HUES64 (cell line): ENCODE data around the gene BCAS3.

Experiments used
- H3K27ac ChIP-seq: 2 replicates; pipeline ENCODE4 v1.7.0; 2013; ENCODE audit warnings: low read depth, low read length, inconsistent platforms
- H3K27me3 ChIP-seq: 2 replicates; pipeline ENCODE4 v1.6.1; 2013; ENCODE audit warnings: mild to moderate bottlenecking, low read length; ENCODE audit not compliant: insufficient read depth
- H3K36me3 ChIP-seq: 2 replicates; pipeline ENCODE4 v1.6.1; 2013; ENCODE audit warnings: mild to moderate bottlenecking, low read length; ENCODE audit not compliant: insufficient read depth
- H3K4me1 ChIP-seq: 2 replicates; pipeline ENCODE4 v1.6.1; 2013; ENCODE audit warnings: mild to moderate bottlenecking, low read length, moderate library complexity; ENCODE audit not compliant: insufficient read depth
- H3K4me3 ChIP-seq: 2 replicates; pipeline ENCODE4 v1.5.1; 2013; ENCODE audit warnings: mild to moderate bottlenecking, low read length, moderate library complexity
- H3K9ac ChIP-seq: 2 replicates; pipeline ENCODE4 v1.6.1; 2013; ENCODE audit warnings: mild to moderate bottlenecking, low read depth, low read length
- H3K9me3 ChIP-seq: 2 replicates; pipeline ENCODE4 v1.6.1; 2013; ENCODE audit warnings: low read depth, low read length; ENCODE audit not compliant: insufficient read depth
- WGBS: fragments of 150-250, 120-280 bp; methylation state at CpG from one replicate; pipeline ENCODE4 v1.1.7; 2013; ENCODE audit warnings: missing lambda C conversion rate; 5-methylcytosine and 5-hydroxymethylcytosine counted together

The BCAS3 gene

GRCh38 chr17:61230972-61231820 is 553.5 kb downstream of the BCAS3 start:
- Histone ChIP-seq H3K27ac (no peak overlapping the region), H3K27me3 (no peaks in the 10 kb centered on the region), H3K36me3 (no peaks in the 10 kb centered on the region), H3K9me3 (no peaks in the 10 kb centered on the region), H3K9ac (no peak overlapping the region), H3K4me1 (peaks cover 34% of the 10 kb centered on the region), H3K4me3 (no peak overlapping the region)
- 94% methylated on average over 4 of the region's 4 CpGs for WGBS

- Histone ChIP-seq H3K9me3 (no peaks in the 10 kb centered on the region), H3K36me3 (no peaks in the 10 kb centered on the region), H3K9ac (no peak overlapping the region), H3K27ac (no peak overlapping the region), H3K27me3 (no peaks in the 10 kb centered on the region), H3K4me3 (no peak overlapping the region), H3K4me1 (peaks cover 31% of the 10 kb centered on the region)
- WGBS: 92% methylated on average over 3 of the region's 3 CpGs
These were observed 555.2 kb downstream of the BCAS3 start for GRCh38 chr17:61232871-61233270.

- no peaks in the 10 kb centered on the region for H3K27me3 ChIP-seq
- H3K9ac ChIP-seq: no peak overlapping the region
- H3K4me3 ChIP-seq: no peak overlapping the region
- peaks cover 26% of the 10 kb centered on the region for H3K4me1 ChIP-seq
- 58% methylated on average over 1 of the region's 1 CpG for WGBS
- H3K36me3 ChIP-seq: no peaks in the 10 kb centered on the region
- H3K27ac ChIP-seq: no peak overlapping the region
- no peaks in the 10 kb centered on the region for H3K9me3 ChIP-seq
These were observed 556.5 kb downstream of the BCAS3 start for GRCh38 chr17:61233991-61234750.

GRCh38 chr17:61235001-61235826 is 557.6 kb downstream of the BCAS3 start:
- Histone ChIP-seq H3K4me1 (peaks cover 26% of the 10 kb centered on the region), H3K27me3 (no peaks in the 10 kb centered on the region), H3K27ac (no peak overlapping the region), H3K36me3 (no peaks in the 10 kb centered on the region), H3K9ac (no peak overlapping the region), H3K4me3 (no peak overlapping the region), H3K9me3 (no peaks in the 10 kb centered on the region)
- WGBS: 68% methylated on average over 14 of the region's 15 CpGs

GRCh38 chr17:61235827-61236197 is 558.2 kb downstream of the BCAS3 start:
- WGBS: 84% methylated on average over 5 of the region's 5 CpGs
- Histone ChIP-seq H3K9ac (no peak overlapping the region), H3K36me3 (no peaks in the 10 kb centered on the region), H3K4me3 (no peak overlapping the region), H3K4me1 (peaks cover 26% of the 10 kb centered on the region), H3K27me3 (no peaks in the 10 kb centered on the region), H3K27ac (no peak overlapping the region), H3K9me3 (no peaks in the 10 kb centered on the region)

GRCh38 chr17:61237275-61237674 is 559.6 kb downstream of the BCAS3 start:
- no peaks in the 10 kb centered on the region for H3K36me3 ChIP-seq
- H3K9me3 ChIP-seq: no peaks in the 10 kb centered on the region
- H3K27me3 ChIP-seq: no peaks in the 10 kb centered on the region
- H3K27ac ChIP-seq: no peak overlapping the region
- 98% methylated on average over 7 of the region's 7 CpGs for whole genome bisulfite sequencing
- H3K9ac ChIP-seq: no peak overlapping the region
- H3K4me3 ChIP-seq: no peak overlapping the region
- peaks cover 26% of the 10 kb centered on the region for H3K4me1 ChIP-seq

GRCh38 chr17:61238455-61238933 is 560.8 kb downstream of the BCAS3 start:
- peaks cover 21% of the 10 kb centered on the region for H3K4me1 ChIP-seq
- H3K27me3 ChIP-seq: no peaks in the 10 kb centered on the region
- H3K9ac ChIP-seq: no peak overlapping the region
- H3K36me3 ChIP-seq: no peaks in the 10 kb centered on the region
- no peaks in the 10 kb centered on the region for H3K9me3 ChIP-seq
- no peak overlapping the region for H3K4me3 ChIP-seq
- whole genome bisulfite sequencing: 95% methylated on average over 6 of the region's 6 CpGs
- H3K27ac ChIP-seq: no peak overlapping the region

GRCh38 chr17:61239327-61239726 is 561.7 kb downstream of the BCAS3 start:
- Histone ChIP-seq H3K9ac (no peak overlapping the region), H3K4me3 (no peak overlapping the region), H3K36me3 (no peaks in the 10 kb centered on the region), H3K27ac (no peak overlapping the region), H3K27me3 (no peaks in the 10 kb centered on the region; the same call in 1 of the 2 replicates), H3K4me1 (peaks cover 16% of the 10 kb centered on the region), H3K9me3 (no peaks in the 10 kb centered on the region)
- 81% methylated on average over 2 of the region's 2 CpGs for WGBS

- Histone ChIP-seq H3K9ac (no peak overlapping the region), H3K9me3 (no peaks in the 10 kb centered on the region), H3K27ac (no peak overlapping the region), H3K4me3 (no peak overlapping the region), H3K27me3 (no peaks in the 10 kb centered on the region; the same call in 1 of the 2 replicates), H3K36me3 (no peaks in the 10 kb centered on the region), H3K4me1 (peaks cover 16% of the 10 kb centered on the region)
- 100% methylated on average over 1 of the region's 1 CpG for WGBS
These were observed 562.3 kb downstream of the BCAS3 start for GRCh38 chr17:61239953-61240352.

GRCh38 chr17:61240851-61241468 is 563.3 kb downstream of the BCAS3 start:
- Histone ChIP-seq H3K27ac (no peak overlapping the region), H3K27me3 (no peaks in the 10 kb centered on the region; the same call in 1 of the 2 replicates), H3K36me3 (no peaks in the 10 kb centered on the region), H3K9me3 (no peaks in the 10 kb centered on the region), H3K9ac (no peak overlapping the region), H3K4me1 (peaks cover 17% of the 10 kb centered on the region), H3K4me3 (no peak overlapping the region)
- WGBS: 89% methylated on average over 3 of the region's 5 CpGs
